Stimulated activated CD8-positive, alpha-beta memory T cell treated with anti-CD3 and anti-CD28 coated beads, Interleukin-15, amount 100 ng/mL, for 1 hour (primary cell): ENCODE data around the gene RIPOR3.
"Not testable (repeated sequence)": the region's sequence is repeated elsewhere in the genome, so short reads cannot be mapped to it uniquely, and the experiment has no call there.

Experiments
- DNase-seq: peaks from one replicate; pipeline ENCODE4 v3.0.0-alpha.2; 2020; ENCODE audit warnings: low read depth

The RIPOR3 gene

GRCh38 chr20:50551288-50551687, 140.1 kb downstream of the RIPOR3 start:
- DNase-seq = no peak

- no peak for DNase-seq
These were observed 140.8 kb downstream of the RIPOR3 start for GRCh38 chr20:50550531-50550930.

- no peak for DNase-seq
These were observed 142.9 kb downstream of the RIPOR3 start for GRCh38 chr20:50548396-50548795.

GRCh38 chr20:50547964-50548363, 143.4 kb downstream of the RIPOR3 start:
- no peak for DNase-seq

- no peak for DNase-seq
These were observed 144.5 kb downstream of the RIPOR3 start for GRCh38 chr20:50546729-50547314.

- no peak for DNase-seq
These were observed 146.2 kb downstream of the RIPOR3 start for GRCh38 chr20:50545126-50545525.

GRCh38 chr20:50543326-50543725, 148.0 kb downstream of the RIPOR3 start:
- no peak for DNase-seq

GRCh38 chr20:50541606-50542041, 149.7 kb downstream of the RIPOR3 start:
- DNase-seq = no peak

GRCh38 chr20:50540620-50541605, 150.4 kb downstream of the RIPOR3 start:
- no peak for DNase-seq

- DNase-seq = not testable (repeated sequence)
These were observed 151.5 kb downstream of the RIPOR3 start for GRCh38 chr20:50539798-50540197.

- no peak for DNase-seq
These were observed 153.1 kb downstream of the RIPOR3 start for GRCh38 chr20:50538276-50538675.

GRCh38 chr20:50537546-50538201, 153.7 kb downstream of the RIPOR3 start:
- DNase-seq = no peak

- DNase-seq = no peak
These were observed 155.0 kb downstream of the RIPOR3 start for GRCh38 chr20:50536333-50536732.
